PC-3 (cell line): ENCODE measurements around the gene STK24.

ENCODE experiments used
- EZH2 ChIP-seq: fragments of 300-600 bp; sonication (generic); IDR thresholded peaks from one replicate; pipeline ENCODE4 v1.6.1; 2017; ENCODE audit warnings: antibody characterized with exemption, mild to moderate bottlenecking, low read length; ENCODE audit not compliant: unreplicated experiment
- EZH2phosphoT487 ChIP-seq: fragments of 300-600 bp; sonication (generic); IDR thresholded peaks from 2 replicates; pipeline ENCODE4 v1.6.1; 2018; ENCODE audit warnings: mild to moderate bottlenecking, antibody characterized with exemption, low read length, borderline replicate concordance
- TF ChIP-seq, protein P1 (sequence below): fragments of 300-600 bp; sonication (generic); conservative IDR thresholded peaks from 2 replicates; pipeline ENCODE4 v1.5.1; 2017; ENCODE audit warnings: antibody characterized with exemption, low read depth, mild to moderate bottlenecking, low read length

GRCh38 chr13:98479496-98480003, 97.4 kb downstream of the STK24 start:
- TF ChIP-seq, protein P1, sequence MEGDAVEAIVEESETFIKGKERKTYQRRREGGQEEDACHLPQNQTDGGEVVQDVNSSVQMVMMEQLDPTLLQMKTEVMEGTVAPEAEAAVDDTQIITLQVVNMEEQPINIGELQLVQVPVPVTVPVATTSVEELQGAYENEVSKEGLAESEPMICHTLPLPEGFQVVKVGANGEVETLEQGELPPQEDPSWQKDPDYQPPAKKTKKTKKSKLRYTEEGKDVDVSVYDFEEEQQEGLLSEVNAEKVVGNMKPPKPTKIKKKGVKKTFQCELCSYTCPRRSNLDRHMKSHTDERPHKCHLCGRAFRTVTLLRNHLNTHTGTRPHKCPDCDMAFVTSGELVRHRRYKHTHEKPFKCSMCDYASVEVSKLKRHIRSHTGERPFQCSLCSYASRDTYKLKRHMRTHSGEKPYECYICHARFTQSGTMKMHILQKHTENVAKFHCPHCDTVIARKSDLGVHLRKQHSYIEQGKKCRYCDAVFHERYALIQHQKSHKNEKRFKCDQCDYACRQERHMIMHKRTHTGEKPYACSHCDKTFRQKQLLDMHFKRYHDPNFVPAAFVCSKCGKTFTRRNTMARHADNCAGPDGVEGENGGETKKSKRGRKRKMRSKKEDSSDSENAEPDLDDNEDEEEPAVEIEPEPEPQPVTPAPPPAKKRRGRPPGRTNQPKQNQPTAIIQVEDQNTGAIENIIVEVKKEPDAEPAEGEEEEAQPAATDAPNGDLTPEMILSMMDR, result no peak
- TF ChIP-seq EZH2phosphoT487, result no peak
- no peak for TF ChIP-seq EZH2
